GF-D8 (cell line): ENCODE results near the gene BPIFB3.
"Not testable (repeated sequence)": the region's sequence is repeated elsewhere in the genome, so short reads cannot be mapped to it uniquely, and the experiment has no call there.

Source experiments
- DNase-seq: peaks from one replicate; lab custom pipeline; 2025; lab: John Stamatoyannopoulos, UW

Gene BPIFB3

DNA sequence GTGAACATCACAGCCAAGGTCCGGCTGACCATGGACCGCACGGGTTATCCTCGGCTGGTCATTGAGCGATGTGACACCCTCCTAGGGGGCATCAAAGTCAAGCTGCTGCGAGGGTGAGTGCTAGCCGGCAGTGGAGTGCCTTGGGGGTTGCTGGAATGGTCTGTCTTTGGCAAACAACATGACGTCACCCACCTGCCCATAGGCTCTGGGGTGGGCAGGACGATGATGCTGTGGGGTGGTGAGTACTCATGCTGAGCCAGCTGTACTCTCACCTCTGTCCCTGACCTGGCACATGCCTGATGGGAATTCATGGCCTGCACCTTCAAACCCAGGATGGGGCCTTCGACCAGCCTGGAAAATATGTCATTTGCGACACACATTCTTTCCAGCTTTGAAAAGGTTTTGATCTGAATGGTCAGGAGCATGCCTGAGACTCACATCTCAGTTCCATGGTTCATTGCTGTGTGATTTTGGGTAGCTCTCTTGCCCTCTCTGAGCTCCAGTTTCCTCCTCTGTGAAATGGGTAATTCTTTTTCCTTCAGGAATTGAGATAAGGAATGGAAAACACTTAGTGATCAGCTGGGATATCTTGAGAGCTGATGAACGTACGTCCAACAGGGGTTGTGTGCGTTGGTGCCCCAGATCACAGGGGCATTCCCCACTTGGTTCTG is 32.5 kb downstream of the BPIFB3 start:
- DNase-seq = no peak

DNA sequence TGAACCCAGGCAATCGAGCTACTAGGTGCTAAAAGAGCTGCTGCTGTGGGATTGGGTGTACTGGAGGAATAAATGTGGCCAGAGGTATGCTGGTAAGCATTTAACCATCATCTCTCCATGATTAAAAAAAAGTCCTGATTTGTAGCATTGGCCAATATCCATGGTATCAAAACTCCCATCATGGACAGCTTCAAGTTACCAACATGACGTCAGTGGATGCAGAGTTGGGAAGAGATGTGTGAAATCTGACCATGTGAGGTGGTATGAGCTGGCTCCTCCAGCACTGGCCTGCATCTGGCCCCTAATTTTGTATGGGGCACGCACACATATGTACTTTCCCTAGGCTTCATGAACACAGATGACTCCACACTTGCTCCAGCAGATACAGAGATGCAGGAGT is 37.4 kb downstream of the BPIFB3 start:
- no peak for DNase-seq

DNA sequence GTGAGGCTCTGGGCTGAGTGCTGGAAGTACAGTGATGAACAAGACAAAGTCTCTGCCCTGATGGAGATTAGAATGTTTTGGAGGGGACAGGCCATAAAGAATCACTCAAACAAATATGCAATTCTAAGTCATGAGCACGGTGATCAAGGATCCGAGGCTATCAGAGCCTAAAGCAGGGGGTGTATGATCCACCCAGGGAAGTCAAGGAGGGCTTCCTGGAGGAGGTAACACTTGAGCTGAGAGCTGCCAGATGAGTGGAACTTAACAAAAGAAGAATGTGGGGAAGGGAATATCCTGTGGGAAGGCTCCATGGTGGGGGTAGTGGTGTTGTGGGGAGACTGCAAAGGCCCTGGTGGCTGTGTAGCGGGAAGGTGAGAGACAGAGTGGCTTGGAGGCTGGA is 38.0 kb downstream of the BPIFB3 start:
- no peak for DNase-seq

DNA sequence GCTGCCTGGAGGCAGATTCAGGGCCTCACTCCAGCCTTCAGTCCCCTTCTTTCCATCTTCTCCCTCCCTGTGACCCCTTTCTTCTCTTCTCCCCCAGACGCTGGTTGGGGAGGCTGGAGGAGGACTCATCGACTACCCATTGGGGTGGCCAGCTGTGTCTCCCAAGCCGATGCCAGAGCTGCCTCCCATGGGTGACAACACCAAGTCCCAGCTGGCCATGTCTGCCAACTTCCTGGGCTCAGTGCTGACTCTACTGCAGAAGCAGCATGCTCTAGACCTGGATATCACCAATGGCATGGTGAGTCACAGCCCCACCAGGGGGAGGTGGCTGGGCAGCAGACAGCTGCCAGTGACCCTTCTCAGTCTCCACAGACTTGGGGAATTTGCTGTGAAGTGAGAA is 38.7 kb downstream of the BPIFB3 start:
- DNase-seq = no peak

DNA sequence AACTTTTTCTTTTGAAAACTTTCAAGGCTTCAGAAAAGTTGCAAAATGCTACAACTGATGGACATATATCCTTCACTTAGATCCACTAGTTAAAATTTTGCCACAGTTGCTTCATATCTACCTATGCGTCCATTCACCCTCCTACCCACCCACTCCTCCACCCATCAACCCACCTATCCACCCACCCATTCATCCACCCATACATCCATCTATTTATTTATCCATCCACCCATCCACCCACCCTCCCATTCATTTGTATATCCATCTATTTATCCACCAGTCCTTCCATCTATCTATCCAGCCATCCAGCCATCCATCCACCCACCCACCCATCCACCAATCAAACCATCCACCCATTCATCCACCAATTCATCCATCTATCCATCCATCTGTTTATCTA is 39.4 kb downstream of the BPIFB3 start:
- DNase-seq = no peak

DNA sequence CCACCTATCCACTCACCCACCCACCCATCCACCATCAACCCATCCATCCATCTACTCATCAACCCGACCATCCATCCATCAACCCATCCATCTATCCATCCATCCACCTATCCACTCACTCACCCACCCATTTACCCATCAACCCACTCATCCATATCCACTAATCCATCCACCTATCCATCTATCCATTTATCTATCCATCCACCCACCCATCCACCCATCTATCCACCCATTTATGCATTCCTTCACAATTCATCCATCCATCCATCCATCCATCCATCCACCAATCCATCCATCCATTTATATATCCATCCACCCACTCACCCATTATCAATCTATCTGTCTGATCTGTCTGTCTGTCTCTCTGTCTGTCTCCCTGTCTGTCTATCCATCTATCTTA is 39.9 kb downstream of the BPIFB3 start:
- DNase-seq = no peak

DNA sequence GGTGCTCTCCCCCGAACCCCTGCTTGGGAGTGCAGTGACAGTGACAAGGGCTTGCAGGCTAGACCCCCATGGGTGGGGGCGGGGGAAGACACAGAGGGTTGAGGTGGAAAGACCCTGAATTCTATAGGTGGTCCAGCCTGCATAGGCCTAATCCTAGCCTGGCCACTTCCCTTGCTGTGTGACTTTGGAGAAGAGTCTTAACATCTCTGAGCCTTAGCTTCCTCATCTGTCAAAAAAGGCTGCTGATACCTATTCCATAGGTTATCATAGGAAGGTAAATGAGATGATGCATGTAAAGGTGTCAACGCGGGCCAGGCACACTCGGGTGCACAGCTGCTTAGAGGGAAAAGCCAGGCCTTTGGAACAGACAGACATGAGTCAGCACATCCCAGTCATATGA is 41.5 kb downstream of the BPIFB3 start:
- DNase-seq = no peak

DNA sequence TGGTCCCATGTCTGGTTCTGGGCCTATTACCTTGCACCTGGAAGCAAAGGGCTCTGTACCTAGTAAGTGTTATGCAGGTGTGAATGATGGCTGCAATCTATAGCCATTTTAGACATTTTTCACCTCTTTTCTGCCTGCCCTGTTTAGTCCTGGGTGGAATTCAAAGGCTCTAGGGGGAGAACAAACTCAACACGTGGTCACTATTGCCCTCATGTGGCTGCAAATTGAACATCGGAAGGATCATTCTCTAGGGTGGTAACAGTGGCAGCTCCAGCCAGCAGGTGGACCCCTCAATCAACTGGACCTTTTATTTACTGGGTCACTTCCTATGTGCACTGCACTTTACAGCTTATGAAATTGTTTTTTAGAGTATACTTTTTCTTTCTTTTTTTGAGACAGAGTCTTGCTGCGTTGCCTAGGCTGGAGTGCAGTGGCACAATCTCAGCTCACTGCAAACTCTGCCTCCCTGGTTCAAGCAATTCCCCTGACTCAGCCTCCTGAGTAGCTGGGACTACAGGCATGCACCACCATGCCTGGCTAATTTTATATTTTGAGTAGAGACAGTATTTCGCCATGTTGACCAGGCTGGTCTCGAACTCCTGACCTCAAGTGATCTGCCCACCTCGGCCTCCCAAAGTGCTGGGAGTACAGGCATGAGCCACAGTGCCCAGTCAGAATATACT is 42.3 kb downstream of the BPIFB3 start:
- DNase-seq = peak; percentile 23

DNA sequence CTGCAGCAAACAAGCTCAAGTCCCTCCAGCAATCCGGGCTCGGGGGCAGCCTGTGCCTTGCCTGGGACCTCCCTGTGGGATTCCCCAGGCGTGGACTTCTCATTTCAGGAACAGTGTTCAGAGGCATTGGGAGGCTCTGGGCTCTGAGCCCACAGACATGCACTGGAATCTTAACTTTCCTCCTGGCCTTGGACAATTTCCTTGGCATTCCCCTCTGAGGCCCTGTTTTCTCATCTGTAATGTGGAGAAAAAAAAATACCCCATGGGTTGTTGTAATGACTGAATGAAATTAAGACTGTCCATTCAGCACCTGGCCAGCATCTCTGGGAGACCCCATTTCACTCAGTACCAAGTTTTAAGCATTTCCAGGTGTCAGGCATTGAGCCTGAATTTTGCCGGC is 43.3 kb downstream of the BPIFB3 start:
- no peak for DNase-seq

DNA sequence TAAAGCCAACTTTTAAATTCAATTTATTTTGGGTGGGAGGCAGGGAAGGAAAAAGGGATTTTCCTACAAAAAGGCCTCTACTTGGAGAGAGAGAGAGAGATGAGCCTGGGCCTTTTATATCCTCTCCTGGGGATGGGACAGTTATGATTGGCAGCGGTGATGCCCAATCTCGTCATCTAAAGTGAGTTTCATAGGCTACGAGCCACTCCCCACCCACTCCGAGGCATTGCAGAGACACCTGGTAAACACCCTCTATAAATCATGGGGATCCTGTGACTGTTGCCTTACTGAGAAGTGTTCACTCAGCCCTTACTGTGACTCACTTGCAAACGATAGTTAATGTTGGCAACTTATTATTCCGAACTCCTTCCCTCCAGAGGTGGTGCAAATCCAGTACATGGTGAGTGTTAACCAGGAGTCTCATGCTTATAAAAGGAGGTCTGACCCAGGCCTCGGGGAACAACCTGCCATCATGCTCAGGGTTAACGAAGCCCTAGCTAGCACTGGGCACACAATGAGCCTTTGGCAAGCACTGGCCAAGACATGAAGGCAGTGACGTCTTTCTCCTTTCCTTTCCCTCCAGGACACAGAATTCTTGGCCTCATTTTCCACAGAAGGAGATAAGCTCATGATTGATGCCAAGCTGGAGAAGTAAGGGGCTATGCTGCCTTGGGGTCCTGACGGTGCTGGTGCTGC is 46.3 kb downstream of the BPIFB3 start:
- DNase-seq = no peak

DNA sequence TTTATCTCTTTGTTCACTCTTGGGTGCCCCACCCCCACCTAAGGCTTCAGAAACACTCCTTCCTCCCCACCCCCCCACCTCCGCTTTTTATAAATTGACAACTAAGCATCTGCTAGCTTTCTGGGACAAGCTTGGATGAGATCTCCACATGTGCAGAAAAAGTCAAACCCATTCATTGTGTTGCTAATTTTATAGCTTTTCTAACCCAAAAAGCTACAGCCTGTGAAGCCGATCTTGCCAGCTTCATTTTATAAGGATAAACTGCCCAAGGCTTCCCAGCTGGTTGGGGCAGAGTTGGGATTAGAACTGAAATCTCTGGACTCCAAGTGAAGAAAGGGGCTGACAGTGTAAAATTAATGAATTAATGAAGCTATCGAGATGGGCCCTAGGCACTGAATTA is 49.9 kb downstream of the BPIFB3 start:
- DNase-seq = no peak

DNA sequence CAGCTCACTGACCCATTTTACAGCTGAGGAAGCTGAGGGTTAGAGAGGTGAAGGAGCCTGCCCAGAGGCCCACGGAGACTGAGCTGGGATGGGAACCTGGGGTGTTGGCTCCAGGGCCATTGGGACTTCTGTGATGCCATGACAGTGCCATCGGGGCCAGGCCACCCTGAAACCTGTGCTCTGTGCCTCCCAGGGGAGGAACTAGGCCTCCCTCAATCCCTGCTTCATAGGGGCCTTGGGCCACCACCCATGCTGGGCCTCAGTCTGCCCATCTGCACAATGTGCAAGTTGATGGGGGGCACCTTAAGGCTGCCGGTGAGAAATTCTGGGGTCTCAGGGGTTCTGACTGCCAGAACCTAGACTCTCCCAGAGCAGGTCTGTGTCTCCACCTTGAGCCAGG is 50.6 kb downstream of the BPIFB3 start:
- no peak for DNase-seq

DNA sequence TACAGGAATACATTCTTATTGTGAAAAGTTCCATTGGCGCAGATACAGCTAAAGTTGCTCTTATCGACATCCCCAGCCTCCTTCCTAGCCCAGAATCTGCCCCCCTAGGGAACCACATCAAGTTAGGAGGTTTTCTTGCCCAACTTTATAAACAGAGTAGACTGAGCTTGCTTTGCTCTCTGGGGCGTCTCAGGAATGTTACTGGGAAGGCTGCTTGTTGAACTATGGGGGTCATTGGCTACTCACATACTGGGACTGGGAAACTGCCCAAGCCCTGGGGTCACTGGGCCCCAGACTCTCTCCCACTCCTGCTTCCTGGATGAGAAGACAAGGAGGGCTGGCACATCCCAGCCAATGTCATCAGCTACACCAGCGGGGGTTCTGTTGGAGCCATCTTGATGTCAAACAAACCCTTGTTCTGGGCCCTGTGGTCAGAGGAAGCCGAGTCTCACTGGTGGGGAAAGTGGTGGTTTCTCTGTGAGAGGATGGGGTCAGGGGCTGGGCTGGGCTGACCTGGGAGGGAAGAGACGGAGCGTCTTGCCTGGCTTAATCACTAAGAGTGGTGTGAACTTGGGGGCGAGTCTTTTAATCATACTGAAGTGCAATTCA is 51.7 kb downstream of the BPIFB3 start:
- no peak for DNase-seq

DNA sequence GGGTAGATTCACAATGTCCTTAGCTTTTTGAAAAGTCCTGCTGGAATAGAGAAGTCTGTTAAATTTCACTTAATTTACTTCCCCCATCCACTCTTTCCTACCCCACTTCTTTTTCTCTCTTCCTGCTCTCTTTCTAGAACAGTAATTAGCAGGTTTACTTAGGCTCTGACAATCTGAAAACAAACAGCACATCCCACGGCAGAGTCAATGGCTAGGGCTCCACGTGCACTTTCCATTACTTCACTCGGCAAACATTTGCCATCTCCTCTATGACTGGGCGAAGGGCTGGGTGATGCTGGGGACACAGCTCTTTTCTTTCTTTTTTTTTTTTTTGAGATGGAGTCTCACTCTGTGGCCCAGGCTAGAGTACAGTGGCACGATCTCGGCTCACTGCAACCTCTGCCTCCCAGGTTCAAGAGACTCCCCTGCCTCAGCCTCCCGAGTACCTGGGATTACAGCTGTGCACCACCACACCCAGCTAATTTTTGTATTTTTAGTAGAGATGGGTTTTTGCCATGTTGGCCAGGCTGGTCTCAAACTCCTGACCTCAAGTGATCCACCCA is 52.4 kb downstream of the BPIFB3 start:
- not testable (repeated sequence) for DNase-seq

DNA sequence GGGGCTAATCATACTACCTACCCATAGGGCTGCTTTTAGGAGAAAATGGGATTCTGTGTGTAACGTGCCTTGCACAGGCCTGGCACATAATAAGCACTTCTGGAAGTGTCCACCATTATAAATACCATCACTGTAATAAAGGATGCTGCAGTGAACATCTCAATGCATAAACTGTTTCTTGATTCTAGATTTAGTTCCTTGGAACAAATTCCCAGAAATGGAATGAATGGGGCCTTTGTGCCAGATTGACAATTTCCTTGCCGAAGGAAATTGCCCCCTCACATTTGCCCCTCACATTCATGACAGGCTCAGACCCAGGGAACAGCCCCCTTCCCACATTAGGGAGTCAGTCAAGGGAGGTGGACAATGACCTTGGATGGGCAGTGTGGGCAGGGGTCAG is 55.0 kb downstream of the BPIFB3 start:
- no peak for DNase-seq

DNA sequence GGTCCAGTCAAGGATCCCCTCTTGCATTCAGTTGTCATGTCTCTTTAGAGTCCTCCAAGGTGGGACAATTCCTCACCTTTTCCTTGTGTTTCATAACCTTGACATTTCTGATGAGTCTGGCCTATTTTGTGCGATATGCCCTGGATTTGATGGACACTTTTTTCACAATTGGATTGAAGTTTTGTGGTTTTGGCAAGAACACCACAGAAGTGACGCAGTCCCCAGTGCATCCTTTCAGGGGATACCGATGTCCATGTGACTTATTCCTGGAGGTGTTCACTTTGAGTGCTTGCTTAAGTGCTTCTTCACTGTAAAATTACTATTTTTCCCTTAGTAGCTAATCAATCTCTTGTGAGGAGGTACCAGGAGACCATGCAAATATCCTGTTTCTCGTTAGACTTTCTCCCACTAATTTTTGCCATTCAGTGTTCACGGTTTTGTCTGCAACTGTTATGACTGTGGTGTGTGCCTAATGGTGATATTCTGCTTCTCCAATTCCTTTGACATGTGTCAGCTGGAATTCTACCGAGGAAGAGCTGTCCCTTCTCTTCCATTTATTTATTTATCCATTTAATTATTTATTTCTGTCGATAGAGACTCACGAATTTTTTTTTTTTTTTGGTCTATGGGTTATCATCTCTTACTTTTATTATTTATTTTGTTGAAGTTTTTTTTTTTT is 56.6 kb downstream of the BPIFB3 start:
- no peak for DNase-seq

DNA sequence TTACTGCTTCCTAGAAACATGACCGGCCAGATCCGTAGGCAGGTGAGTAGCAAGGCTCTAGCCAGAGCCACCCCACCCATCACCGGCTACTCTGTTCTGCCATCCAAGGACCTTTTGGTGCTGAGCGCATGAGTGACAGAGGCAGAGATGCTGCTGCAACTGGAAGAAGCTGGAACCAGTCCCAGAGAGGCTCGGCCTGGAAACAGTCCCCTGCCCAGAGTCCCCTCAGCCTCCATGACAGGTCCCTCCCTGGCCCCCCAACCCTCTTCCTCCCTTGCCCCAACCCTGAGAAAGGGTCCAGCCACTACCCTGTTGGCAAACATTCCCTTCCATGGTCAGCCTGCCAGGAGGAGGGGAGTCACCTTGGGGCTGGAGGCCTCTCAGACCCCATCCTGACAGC is 57.6 kb downstream of the BPIFB3 start:
- DNase-seq = no peak

DNA sequence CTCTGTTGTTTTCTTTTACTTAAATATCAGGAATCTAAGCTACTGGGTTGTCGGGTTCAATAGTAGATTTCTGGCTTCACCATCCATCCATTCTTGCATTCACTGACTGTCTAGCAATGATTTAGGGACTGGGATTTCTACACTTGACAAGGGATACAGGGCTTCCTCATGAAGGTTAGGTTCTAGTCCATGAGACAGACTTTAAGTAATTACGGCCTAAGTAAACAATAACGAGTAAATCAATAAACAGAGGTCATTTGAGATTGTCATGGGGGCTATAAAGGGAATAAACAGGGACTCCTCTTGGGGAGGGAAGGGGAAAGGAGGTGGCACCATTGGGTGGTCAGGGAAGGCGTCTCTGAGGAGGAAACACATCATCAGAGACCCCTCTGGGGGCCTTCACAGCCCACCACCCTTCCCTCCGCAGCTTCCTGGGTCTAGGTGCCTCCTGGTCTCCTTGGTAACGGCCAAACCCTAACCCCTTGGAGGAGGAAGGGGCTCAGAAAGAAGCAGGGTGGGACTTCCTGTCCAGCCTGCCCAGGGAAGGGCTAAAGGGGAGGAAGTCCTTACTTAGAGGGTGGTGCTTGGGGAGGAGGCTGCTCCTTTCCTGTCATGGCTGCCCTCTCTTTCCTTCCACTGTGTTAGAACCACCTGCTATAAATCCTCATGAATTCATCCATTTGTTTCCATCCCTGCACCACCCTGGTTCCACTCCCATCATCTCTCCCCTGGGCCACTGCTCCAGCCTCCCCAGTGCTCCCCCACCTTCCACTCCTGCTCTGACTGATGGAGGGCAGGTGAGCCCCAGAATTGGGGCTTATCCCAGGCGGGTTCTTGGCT is 59.1 kb downstream of the BPIFB3 start:
- no peak for DNase-seq

DNA sequence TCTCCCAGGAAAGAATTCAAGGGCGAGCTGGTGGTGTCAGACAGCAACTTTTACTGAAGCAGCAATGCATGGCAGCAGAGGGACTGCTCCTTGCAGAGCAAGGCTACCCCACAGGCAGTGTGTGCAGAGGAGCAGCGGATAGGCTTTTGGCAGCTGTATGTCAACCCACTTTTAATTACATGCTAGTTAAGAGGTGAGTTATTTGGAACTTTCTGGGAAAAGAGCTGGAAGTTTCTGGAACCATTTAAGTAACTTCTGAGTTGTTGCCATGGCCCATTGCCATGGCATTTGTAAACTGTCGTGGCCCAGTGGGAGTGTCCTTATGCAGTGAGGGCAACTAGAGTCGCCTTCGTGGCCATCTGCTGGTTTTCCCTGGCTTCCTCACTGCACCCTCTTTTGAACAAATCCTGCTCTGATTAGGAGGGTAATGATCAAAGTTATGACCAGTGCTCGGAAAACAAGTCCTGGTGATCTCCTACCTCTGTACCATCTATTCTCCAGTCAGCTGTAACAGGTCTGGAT is 59.7 kb downstream of the BPIFB3 start:
- DNase-seq = no peak

DNA sequence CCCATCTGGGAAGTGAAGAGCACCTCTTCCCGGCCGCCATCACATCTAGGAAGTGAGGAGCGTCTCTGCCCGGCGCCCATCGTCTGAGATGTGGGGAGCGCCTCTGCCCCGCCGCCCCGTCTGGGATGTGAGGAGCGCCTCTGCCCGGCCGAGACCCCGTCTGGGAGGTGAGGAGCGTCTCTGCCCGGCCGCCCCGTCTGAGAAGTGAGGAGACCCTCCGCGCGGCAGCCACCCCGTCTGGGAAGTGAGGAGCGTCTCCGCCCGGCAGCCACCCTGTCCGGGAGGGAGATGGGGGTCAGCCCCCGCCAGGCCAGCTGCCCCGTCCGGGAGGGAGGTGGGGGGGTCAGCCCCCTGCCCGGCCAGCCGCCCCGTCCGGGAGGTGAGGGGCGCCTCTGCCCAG is 61.8 kb downstream of the BPIFB3 start:
- DNase-seq = not testable (repeated sequence)
